ENCODE results near the gene SLC9A7. TPM values are rescaled to one million over a fixed set of nuclear protein-coding genes. Genes with fewer than 3 reads are reported as not detected.
A peak's percentile ranks its signal among the peaks of the same experiment; 100 is the strongest.

The SLC9A7 gene
- total and polyA plus RNA-seq, 8 donors: 2.2 to 16.0 (median 6.3) TPM

DNA sequence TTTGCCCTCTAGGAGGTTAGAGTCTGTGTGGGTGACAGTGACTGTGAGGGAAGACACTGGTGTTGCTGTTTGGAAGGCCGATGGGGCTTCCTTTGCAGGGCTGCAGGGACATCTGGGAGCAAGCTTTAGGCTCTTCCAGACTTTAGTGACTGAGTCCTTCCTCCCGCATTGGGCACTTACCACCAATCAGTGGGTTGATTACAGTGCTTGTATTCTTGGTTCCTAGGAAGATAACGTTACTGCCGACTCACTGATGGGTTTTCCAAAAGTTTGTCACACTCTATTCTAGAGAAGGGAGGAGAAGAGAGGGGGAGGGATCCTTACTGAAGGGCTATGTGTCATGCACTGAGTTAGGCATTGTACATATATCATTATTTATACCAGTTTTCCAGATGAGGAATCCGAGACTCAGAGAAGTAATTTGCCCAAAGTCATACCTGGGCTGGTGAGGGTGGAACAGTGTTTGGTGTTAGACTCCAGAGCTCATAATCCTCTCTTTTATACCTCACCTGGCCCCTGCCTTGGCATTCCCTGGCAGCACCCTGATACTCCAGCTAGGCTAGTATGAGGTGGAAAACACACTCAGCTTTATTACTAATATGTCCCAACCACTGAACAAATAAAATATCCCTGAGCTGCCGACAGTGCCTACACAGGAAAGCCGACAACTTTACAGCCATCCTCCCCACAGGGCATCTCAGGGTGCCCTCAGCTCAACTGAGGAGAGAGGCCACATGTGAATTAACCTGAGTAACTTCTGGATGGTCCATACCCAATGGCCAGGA, 181.5 kb downstream of the SLC9A7 start:
- DNase-seq: no peak
- intact Hi-C loops (cut with DNase I): no loop called here
- TF ChIP-seq, protein P1, sequence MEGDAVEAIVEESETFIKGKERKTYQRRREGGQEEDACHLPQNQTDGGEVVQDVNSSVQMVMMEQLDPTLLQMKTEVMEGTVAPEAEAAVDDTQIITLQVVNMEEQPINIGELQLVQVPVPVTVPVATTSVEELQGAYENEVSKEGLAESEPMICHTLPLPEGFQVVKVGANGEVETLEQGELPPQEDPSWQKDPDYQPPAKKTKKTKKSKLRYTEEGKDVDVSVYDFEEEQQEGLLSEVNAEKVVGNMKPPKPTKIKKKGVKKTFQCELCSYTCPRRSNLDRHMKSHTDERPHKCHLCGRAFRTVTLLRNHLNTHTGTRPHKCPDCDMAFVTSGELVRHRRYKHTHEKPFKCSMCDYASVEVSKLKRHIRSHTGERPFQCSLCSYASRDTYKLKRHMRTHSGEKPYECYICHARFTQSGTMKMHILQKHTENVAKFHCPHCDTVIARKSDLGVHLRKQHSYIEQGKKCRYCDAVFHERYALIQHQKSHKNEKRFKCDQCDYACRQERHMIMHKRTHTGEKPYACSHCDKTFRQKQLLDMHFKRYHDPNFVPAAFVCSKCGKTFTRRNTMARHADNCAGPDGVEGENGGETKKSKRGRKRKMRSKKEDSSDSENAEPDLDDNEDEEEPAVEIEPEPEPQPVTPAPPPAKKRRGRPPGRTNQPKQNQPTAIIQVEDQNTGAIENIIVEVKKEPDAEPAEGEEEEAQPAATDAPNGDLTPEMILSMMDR (IDR thresholded peaks at IDR 0.05): no peak
- Histone ChIP-seq H3K4me3 (no peak overlapping the region), H3K27ac (no peak overlapping the region), H3K36me3 (no peaks in the 10 kb centered on the region), H3K4me1 (no peaks in the 10 kb centered on the region), H3K9me3 (no peaks in the 10 kb centered on the region), H3K27me3 (no peaks in the 10 kb centered on the region)
- WGBS, 2 donors: 71 to 84% methylated on average over 7 of the region's 7 CpGs
- ATAC-seq: no peak
- FAIRE-seq: no peak

DNA sequence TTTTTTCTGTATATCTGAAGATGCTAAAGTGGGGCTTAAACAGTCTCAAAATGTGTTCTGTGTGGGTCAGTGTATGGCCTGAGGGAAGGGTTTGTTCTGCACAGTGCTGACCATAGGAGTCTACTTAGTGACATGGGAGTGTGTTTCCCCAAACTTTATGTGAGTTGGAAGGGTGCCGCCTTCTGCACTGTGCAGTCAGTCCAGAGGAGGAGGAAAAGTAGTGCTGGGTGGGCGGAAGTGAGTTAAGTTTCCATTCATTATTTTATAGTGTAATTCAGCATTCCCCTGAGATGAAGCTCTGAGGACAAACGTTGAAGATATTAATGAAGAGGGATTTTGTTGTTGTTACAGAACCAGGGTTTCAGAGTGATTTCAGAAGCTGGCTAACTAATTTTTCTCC, 182.5 kb downstream of the SLC9A7 start:
- no peaks in the 10 kb centered on the region for H3K27me3 ChIP-seq
- ATAC-seq (no peak), DNase-seq (no peak), FAIRE-seq (no peak)
- TF ChIP-seq, protein P1 (IDR thresholded peaks at IDR 0.05): no peak
- H3K9me3 ChIP-seq: no peaks in the 10 kb centered on the region
- H3K27ac ChIP-seq: no peak overlapping the region
- no peaks in the 10 kb centered on the region for H3K4me1 ChIP-seq
- WGBS, 2 donors: 62 to 81% methylated on average over 3 of the region's 3 CpGs
- intact Hi-C loops (cut with DNase I): no loop called here
- H3K4me3 ChIP-seq: no peak overlapping the region
- no peaks in the 10 kb centered on the region for H3K36me3 ChIP-seq

DNA sequence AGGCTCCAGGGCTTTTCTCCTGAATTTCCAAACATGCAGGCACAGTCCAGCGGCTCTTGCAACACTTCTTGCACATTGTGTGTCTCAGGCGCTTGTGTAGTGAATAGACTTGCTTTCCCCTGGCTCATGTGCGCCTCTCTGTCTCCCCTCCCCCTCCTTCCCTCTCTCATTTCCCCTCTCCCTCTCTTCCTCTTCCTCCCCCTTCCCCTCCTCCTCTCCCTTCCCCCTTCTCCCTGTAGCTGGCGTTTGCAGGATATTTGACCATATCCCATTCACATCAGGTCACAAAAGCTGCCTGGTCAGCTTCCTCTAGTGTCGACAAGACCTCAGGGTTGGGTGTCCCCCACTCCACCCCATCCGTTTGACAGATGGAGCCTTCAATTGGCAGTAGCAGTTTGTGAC, 182.9 kb downstream of the SLC9A7 start:
- DNase-seq (no peak), ATAC-seq (no peak), FAIRE-seq (no peak)
- Histone ChIP-seq H3K9me3 (no peaks in the 10 kb centered on the region), H3K4me1 (no peaks in the 10 kb centered on the region), H3K27me3 (no peaks in the 10 kb centered on the region), H3K4me3 (peak overlapping the region in 1 of 4 donors; percentile 54), H3K27ac (no peak overlapping the region), H3K36me3 (no peaks in the 10 kb centered on the region)
- intact Hi-C loops (cut with DNase I): no loop called here
- 57 to 61% methylated on average over 6 of the region's 6 CpGs for WGBS, 2 donors
- TF ChIP-seq, protein P1 (IDR thresholded peaks at IDR 0.05): no peak

DNA sequence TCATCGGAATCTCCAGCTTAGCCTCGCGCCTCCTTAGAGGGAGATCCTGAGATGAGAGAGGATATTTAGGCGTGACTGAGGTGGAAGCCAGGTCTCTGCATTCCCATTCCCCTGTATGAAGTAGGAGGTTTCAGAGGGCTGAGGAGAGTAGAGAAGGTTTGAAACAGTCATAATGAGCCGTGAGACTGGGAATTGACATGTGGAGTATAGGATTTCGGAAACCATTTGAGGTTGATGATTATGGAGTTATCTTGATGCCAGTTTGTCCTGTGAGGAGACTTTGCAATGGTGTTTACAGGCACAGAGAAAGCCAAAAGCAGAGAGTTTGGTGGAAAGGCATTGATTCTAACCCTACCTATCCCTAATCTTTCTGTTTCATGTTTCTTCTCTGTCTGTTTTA, 183.3 kb downstream of the SLC9A7 start:
- ATAC-seq (no peak), FAIRE-seq (no peak), DNase-seq (no peak)
- TF ChIP-seq, protein P1 (IDR thresholded peaks at IDR 0.05): no peak
- no peaks in the 10 kb centered on the region for H3K4me1 ChIP-seq
- 57 to 80% methylated on average over 6 of the region's 6 CpGs for WGBS, 2 donors
- H3K27ac ChIP-seq: no peak overlapping the region
- intact Hi-C loops (cut with DNase I): no loop called here
- H3K4me3 ChIP-seq: peak overlapping the region in 2 of 4 donors; percentile 41 to 54
- no peaks in the 10 kb centered on the region for H3K36me3 ChIP-seq
- no peaks in the 10 kb centered on the region for H3K9me3 ChIP-seq
- H3K27me3 ChIP-seq: no peaks in the 10 kb centered on the region

DNA sequence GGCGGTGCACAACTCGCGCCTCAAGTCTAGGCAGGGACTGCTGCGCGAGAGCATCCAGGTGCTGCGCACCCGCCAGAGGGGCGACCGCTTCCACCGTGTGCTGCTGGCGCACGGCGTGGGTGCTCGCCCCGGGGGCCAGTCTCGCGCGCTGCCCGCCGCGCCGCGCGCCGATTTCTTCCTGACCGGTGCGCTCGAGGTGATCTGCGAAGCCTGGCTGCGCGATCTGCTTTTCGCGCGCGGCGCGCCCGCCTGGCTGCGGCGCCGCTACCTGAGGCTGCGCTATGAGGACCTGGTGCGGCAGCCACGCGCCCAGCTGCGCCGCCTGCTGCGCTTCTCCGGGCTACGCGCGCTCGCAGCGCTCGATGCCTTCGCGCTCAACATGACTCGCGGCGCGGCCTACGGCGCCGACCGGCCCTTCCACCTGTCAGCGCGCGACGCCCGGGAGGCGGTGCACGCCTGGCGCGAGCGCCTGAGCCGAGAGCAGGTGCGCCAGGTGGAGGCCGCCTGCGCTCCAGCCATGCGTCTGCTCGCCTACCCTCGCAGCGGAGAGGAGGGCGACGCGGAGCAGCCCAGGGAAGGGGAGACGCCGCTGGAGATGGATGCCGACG, 184.0 kb downstream of the SLC9A7 start:
- TF ChIP-seq, protein P1 (IDR thresholded peaks at IDR 0.05): no peak
- Histone ChIP-seq H3K36me3 (no peaks in the 10 kb centered on the region), H3K27me3 (no peaks in the 10 kb centered on the region), H3K4me1 (no peaks in the 10 kb centered on the region), H3K27ac (no peak overlapping the region), H3K9me3 (no peaks in the 10 kb centered on the region), H3K4me3 (peak overlapping the region; percentile 20 to 54 (median 32))
- ATAC-seq (peak in 3 of 4 donors; percentile 11 to 42 (median 34)), DNase-seq (peak in 2 of 6 donors; percentile 56 to 66), FAIRE-seq (no peak)
- WGBS, 2 donors: 10 to 47% methylated on average over 90 of the region's 90 CpGs
- intact Hi-C loops (cut with DNase I): no loop called here

Measured in pancreas (tissue), 10 donors.